T-helper 17 cell (primary cell): Measurements from ENCODE around the gene LY6G6D. TPM values are rescaled to one million over a fixed set of nuclear protein-coding genes. Genes with fewer than 3 reads are reported as not detected.
A peak's percentile ranks its signal among the peaks of the same experiment; 100 is the strongest.
"Not testable (repeated sequence)": the region's sequence is repeated elsewhere in the genome, so short reads cannot be mapped to it uniquely, and the experiment has no call there.

Experiments
- ATAC-seq: fragments of 150-1000 bp; cut with Tn5 transposase; 2 replicates; pipeline ENCODE4 v1.10.0; 2021; ENCODE audit warnings: mild to moderate bottlenecking, moderate library complexity
- DNase-seq, 3 donors: peaks; one replicate each; pipeline versions ENCODE4 v3.0.0 to v3.0.0-alpha.2; 2020 to 2021
- H3K9me3 ChIP-seq: one replicate; pipeline ENCODE4 v1.7.0; 2013; ENCODE audit warnings: low read length, mild to moderate bottlenecking; ENCODE audit not compliant: control insufficient read depth, poor library complexity, severe bottlenecking
- H3K27ac Mint-ChIP-seq: one replicate; pipeline ENCODE4 v1.8.0; 2022; ENCODE audit warnings: mild to moderate bottlenecking, moderate library complexity, mixed read lengths
- H3K27me3 Mint-ChIP-seq: one replicate; pipeline ENCODE4 v1.8.0; 2022; ENCODE audit warnings: mixed read lengths
- H3K36me3 Mint-ChIP-seq: one replicate; pipeline ENCODE4 v1.8.0; 2022; ENCODE audit warnings: low read depth, mixed read lengths
- H3K4me1 Mint-ChIP-seq: one replicate; pipeline ENCODE4 v1.8.0; 2022; ENCODE audit warnings: mild to moderate bottlenecking, mixed read lengths
- H3K4me3 Mint-ChIP-seq: one replicate; pipeline ENCODE4 v1.8.0; 2022; ENCODE audit warnings: mild to moderate bottlenecking, moderate library complexity, mixed read lengths
- total RNA-seq, 4 donors: library from RNA in 2 of 4; stranded (reverse) in 2 of 4; gene quantifications; one replicate each; pipeline ENCODE4 v1.2.3 and lab custom pipeline; 2022 to 2026

The LY6G6D gene
- total RNA-seq, 2 donors from 2014 or later, result not detected

- no peaks in the 10 kb centered on the region for H3K27me3 Mint-ChIP-seq
- peaks cover 31% of the 10 kb centered on the region for H3K4me1 Mint-ChIP-seq
- no peak for ATAC-seq
- H3K4me3 Mint-ChIP-seq, result peak overlapping the region; percentile 100
- peak overlapping the region; percentile 100 for H3K27ac Mint-ChIP-seq
- peaks cover 11% of the 10 kb centered on the region for H3K36me3 Mint-ChIP-seq
- DNase-seq, result no peak
- H3K9me3 ChIP-seq, result no peaks in the 10 kb centered on the region
Observed at GRCh38 chr6:31702405-31702818, 12.7 kb upstream of the LY6G6D start.

- ATAC-seq (peak; percentile 93), DNase-seq (peak; percentile 92 to 93 (median 93))
- Mint-ChIP-seq H3K4me3 (peak within 1 kb of the TSS; percentile 100), H3K27me3 (no peaks in the 10 kb centered on the region), H3K4me1 (peaks cover 25% of the 10 kb centered on the region), H3K36me3 (peaks cover 7% of the 10 kb centered on the region), H3K27ac (peak within 1 kb of the TSS; percentile 100)
- no peaks in the 10 kb centered on the region for H3K9me3 ChIP-seq
Observed at GRCh38 chr6:31702819-31703716, 12.1 kb upstream of the LY6G6D start, which contains the start of gene ABHD16A. Gene ABHD16A (minus strand): TSS chr6:31703324. CDS start chr6:31703281, 43 bp downstream.

DNA sequence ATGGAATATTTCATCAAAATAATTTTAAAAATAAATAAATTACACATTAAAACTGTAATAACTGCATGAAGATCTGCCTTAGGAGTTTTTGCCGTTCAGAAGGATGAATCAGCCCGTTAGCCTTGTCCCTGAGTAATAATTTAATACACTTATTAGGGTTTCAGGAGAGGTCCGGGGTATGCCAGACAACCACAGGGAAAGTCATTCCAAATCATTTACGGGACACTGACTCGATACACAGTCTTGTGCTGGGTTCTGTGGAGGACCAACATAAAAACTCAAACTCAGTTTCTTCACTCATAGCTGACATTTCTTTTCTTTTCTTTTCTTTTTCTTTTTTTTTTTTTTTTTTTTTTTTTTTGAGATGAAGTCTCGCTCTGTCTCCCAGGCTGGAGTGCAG lies 9.2 kb upstream of the LY6G6D start:
- Mint-ChIP-seq H3K27me3 (no peaks in the 10 kb centered on the region), H3K4me3 (no peak overlapping the region), H3K36me3 (peaks cover 7% of the 10 kb centered on the region), H3K27ac (no peak overlapping the region), H3K4me1 (peaks cover 24% of the 10 kb centered on the region)
- H3K9me3 ChIP-seq, result no peaks in the 10 kb centered on the region
- ATAC-seq, result no peak
- DNase-seq, result no peak

GRCh38 chr6:31706599-31706998 lies 8.5 kb upstream of the LY6G6D start, which contains the start of gene LY6G6F:
Gene LY6G6F (plus strand): TSS chr6:31706866. CDS start chr6:31706907, 41 bp downstream.
- ATAC-seq (no peak), DNase-seq (no peak)
- H3K9me3 ChIP-seq, result no peaks in the 10 kb centered on the region
- H3K27ac Mint-ChIP-seq, result peak within 1 kb of the TSS; percentile 57
- no peaks in the 10 kb centered on the region for H3K27me3 Mint-ChIP-seq
- no peak within 1 kb of the TSS for H3K4me3 Mint-ChIP-seq
- peaks cover 21% of the 10 kb centered on the region for H3K4me1 Mint-ChIP-seq
- H3K36me3 Mint-ChIP-seq, result peaks cover 7% of the 10 kb centered on the region

GRCh38 chr6:31707701-31708100 lies 7.4 kb upstream of the LY6G6D start:
- Mint-ChIP-seq H3K4me1 (peaks cover 18% of the 10 kb centered on the region), H3K27me3 (peaks cover 4% of the 10 kb centered on the region), H3K36me3 (peaks cover 1% of the 10 kb centered on the region), H3K4me3 (no peak overlapping the region), H3K27ac (no peak overlapping the region)
- DNase-seq, result no peak
- no peak for ATAC-seq
- no peaks in the 10 kb centered on the region for H3K9me3 ChIP-seq

DNA sequence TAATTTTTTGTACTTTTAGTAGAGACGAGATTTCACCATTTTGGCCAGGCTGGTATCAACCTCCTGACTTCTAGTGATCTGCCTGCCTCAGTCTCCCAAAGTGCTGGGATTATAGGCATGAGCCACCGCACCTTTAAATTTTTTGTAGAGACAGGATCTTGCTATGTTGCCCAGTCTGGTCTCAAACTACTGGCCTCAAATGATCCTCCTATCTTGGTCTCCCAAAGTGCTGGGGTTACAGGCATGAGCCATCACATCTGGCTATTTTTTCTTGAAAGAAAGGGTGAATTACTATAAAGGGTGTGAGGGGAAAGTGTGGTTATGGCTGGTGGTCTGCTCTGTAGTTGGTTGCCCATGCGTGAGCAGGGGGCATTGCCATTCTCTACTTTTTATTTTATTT lies 6.9 kb upstream of the LY6G6D start:
- Mint-ChIP-seq H3K27me3 (peaks cover 9% of the 10 kb centered on the region), H3K4me1 (peaks cover 18% of the 10 kb centered on the region), H3K27ac (no peak overlapping the region), H3K36me3 (no peaks in the 10 kb centered on the region), H3K4me3 (no peak overlapping the region)
- no peaks in the 10 kb centered on the region for H3K9me3 ChIP-seq
- DNase-seq (no peak), ATAC-seq (no peak)

DNA sequence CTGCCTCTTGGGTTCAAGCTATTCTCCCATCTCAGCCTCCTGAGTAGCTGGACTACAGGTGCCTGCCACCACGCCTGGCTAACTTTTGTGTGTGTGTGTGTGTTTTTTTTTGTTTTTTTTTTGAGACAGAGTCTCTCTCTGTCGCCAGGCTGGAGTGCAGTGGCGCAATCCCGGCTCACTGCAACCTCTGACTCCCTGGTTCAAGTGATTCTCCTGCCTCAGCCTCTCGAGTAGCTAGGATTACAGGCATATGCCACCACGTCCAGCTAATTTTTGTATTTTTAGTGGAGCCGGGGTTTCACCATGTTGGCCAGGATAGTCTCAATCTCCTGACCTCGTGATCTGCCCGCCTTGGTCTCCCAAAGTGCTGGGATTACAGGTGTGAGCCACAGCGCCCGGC lies 6.0 kb upstream of the LY6G6D start:
- H3K4me3 Mint-ChIP-seq, ATAC-seq, H3K9me3 ChIP-seq, H3K36me3 Mint-ChIP-seq, DNase-seq, H3K27ac Mint-ChIP-seq, H3K27me3 Mint-ChIP-seq: not testable (repeated sequence)
- peaks cover 17% of the 10 kb centered on the region for H3K4me1 Mint-ChIP-seq

DNA sequence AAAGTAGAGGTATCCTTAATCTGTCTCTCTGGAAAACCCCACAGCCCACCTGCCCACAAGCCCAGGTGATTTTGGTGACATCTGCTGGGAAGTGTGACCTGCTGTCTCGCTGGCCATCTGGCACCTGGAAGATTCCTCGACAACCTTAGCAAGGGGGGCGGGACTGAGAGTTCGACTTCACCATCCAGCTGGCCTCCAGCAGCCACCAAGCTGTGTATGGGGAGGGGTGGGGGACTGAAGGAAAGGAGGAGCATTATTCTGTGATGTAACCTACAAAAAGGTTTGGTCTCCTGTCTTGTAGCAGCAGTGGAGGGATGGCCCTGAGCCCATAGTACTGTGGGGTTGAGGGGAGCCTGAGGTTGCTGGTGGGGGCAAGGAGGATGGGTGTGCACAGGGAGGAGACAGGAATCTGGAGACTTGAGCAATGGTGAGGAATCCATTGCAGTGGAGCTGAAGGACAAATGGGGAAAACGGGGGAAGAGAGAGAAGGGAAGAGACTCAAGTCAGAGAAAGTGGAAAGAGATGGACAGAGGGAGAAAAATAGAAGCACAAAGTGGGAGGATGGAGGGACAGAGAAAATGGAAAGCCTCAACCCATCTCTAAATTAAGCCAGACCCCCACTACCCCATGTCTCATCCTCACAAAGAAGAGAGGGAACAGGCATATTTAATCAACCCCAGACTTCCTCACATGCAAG lies 4.5 kb upstream of the LY6G6D start:
- Mint-ChIP-seq H3K27ac (peak overlapping the region; percentile 63), H3K36me3 (no peaks in the 10 kb centered on the region), H3K4me3 (peak overlapping the region; percentile 77), H3K27me3 (peaks cover 10% of the 10 kb centered on the region), H3K4me1 (peaks cover 19% of the 10 kb centered on the region)
- no peaks in the 10 kb centered on the region for H3K9me3 ChIP-seq
- ATAC-seq (no peak), DNase-seq (no peak)

DNA sequence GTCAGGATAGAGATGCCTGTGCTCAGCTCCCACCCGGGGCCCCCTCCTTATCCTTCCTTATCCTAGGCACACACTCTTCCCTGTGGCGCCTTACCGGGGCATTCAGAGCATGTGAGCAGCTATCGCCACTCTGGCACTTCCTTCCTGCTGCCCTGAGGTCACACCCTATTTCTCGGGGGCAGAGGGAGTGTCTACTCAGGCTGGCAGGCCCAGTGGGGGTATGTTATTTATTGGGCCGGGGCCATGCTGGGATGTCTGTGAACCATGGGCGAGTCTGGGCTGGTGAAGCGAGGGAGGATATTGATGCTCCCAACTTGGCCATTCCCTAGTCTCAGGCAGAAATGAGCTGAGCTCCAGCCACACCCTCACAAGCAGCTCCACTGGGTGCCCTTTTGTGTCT lies 3.9 kb upstream of the LY6G6D start:
- Mint-ChIP-seq H3K36me3 (no peaks in the 10 kb centered on the region), H3K4me3 (no peak overlapping the region), H3K4me1 (peaks cover 19% of the 10 kb centered on the region), H3K27me3 (peaks cover 10% of the 10 kb centered on the region), H3K27ac (peak overlapping the region; percentile 63)
- ATAC-seq (no peak), DNase-seq (no peak)
- no peaks in the 10 kb centered on the region for H3K9me3 ChIP-seq

DNA sequence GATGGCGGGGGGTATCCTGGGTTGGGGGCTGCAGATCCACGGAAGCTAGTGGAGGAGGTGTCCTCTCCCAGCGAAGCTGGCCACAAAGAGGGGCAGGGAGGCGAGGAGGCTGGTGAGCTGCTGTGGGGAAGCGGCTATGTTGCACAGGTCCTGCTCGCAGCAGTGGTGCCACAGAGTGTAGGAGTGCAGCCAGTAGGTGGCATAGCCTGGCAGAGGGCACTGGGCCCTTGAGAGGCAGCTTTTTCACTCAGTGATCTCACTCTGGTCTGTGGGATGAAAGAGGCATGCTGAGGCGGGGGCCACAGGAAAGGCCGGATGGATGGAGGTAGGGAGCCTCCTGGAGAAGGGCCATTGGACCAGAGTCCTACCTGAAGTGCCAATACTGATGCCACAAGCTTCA lies 2.9 kb upstream of the LY6G6D start:
- ATAC-seq, result peak; percentile 64
- H3K27me3 Mint-ChIP-seq, result peaks cover 10% of the 10 kb centered on the region
- H3K27ac Mint-ChIP-seq, result no peak overlapping the region
- DNase-seq, result no peak
- H3K36me3 Mint-ChIP-seq, result no peaks in the 10 kb centered on the region
- H3K4me1 Mint-ChIP-seq, result peaks cover 19% of the 10 kb centered on the region
- H3K4me3 Mint-ChIP-seq, result no peak overlapping the region
- no peaks in the 10 kb centered on the region for H3K9me3 ChIP-seq

DNA sequence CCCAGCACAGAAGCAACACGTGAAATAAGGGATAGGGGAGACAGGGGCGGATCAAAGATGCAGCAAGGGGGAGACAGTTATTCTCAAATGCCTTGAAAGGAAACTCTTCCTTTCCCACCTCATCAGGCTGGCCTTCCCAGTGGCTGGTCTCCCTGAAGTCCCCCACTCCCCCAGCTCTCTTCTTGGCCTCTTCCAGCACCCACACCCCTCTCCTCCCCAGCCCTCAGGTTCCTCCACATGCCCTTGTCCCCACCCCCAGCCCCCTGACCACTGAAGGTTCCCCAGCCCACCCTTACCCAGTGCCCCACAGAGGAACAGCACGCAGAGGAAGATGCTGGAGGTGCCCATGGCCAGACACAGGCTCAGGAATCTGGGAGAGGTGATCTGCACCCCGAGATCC lies 1.7 kb upstream of the LY6G6D start:
- DNase-seq (no peak), ATAC-seq (no peak)
- Mint-ChIP-seq H3K4me3 (no peak overlapping the region), H3K27ac (no peak overlapping the region), H3K36me3 (no peaks in the 10 kb centered on the region), H3K4me1 (peaks cover 19% of the 10 kb centered on the region), H3K27me3 (peaks cover 10% of the 10 kb centered on the region)
- no peaks in the 10 kb centered on the region for H3K9me3 ChIP-seq

DNA sequence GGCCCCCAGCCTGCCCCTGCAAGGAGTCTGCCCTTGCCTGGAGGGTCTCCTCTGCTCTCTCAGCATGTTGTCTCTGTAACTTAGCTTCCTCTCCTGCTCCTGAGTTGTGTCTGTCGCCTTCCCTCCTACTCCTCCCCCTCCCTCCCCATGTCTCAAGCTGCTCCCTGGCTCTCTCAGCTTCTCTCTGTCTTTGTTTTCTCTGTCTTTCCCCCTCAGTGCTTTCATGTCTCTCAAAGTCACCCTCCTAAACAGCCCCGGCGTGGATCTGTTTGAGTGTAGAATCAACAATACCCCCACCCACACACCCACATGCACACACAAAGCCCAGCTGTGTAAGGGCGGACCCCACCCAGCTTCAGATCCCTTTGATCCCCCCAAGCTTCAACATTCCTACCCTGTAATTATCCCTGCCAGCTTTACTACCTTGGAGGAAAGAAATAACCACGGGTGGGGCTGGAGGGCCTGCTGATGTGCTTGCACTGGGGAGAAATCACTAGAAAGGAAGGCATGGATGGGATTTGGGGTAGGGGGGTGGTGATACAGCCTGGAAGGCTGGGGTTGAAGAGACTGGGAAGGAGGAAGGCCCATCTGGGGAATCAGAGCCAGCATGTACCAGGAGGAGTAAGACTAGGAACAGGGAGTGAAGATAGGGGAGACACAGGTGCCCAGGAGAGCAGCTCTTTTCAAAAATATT lies 1.0 kb upstream of the LY6G6D start:
- H3K9me3 ChIP-seq, result no peaks in the 10 kb centered on the region
- no peak overlapping the region for H3K4me3 Mint-ChIP-seq
- peaks cover 10% of the 10 kb centered on the region for H3K27me3 Mint-ChIP-seq
- peaks cover 24% of the 10 kb centered on the region for H3K4me1 Mint-ChIP-seq
- DNase-seq, result no peak
- no peaks in the 10 kb centered on the region for H3K36me3 Mint-ChIP-seq
- ATAC-seq, result no peak
- no peak overlapping the region for H3K27ac Mint-ChIP-seq
